NCI-H2171 (cell line): ENCODE results near the gene SCIN.
"Not testable (repeated sequence)": the region's sequence is repeated elsewhere in the genome, so short reads cannot be mapped to it uniquely, and the experiment has no call there.

Source experiments
- DNase-seq: peaks from one replicate; lab custom pipeline; 2025; lab: John Stamatoyannopoulos, UW

SCIN gene

DNA sequence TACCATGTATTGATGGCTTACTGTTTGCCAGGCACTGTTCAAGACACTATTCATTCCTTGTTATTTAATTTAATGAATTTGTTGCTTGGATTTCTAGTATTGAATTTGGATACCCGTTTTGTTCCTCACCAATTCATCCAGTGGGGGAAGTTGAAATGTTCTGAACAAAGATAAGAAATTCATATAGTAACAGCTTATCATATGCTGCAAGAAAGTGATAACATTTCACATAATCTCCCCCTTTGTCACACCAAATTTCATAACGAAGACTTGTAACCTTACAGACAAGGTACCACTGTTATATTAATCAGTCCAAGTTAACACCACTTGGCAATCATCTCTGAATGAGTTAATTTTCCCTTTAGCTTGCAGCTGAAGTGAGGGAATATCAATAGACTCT is 42.1 kb downstream of the SCIN start:
- no peak for DNase-seq

DNA sequence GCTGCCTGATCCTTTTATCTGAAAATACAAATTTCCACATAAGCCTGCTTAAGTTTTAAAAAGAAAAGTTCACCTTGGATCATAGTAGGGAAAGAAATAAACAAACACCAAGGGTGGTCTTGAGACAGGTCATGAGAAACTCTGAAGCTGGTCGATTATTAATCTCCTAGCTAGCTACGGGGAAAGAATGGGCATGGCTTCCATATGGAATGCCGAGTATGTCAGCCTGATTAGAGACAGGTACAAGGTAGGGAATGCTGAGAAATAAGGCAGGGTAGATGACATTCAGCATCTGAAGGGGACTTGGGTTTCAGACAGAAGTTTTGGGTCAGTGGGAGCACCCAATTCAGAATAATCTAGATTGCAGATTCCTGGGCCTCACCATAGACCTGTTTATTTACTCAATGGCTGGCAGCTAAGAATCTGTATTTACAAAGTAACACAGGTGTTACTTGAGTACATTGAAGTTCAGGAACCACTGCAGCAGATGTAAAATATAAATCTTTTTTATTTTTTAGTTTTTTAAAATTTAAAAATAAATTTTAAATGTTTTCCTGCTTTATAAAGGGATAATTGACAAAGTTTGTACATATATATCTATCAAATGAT is 49.0 kb downstream of the SCIN start:
- DNase-seq = no peak

DNA sequence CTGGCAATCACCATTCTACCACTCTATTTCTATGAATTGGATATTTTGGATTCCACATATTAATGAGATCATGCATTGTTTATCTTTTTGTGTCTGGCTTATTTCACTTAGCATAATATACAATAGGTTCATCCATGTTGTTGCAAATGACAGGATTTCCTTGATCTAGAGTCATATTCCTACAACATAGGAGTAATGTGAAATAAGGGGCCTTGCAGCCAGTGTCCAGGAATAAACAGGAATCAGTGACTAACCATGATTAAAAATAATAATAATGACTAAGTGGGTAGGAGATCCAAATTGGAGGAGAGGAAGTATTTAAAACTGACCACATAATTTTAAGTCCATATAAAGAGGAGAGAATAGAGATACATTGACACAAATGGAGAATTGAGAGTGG is 49.9 kb downstream of the SCIN start:
- DNase-seq = no peak

DNA sequence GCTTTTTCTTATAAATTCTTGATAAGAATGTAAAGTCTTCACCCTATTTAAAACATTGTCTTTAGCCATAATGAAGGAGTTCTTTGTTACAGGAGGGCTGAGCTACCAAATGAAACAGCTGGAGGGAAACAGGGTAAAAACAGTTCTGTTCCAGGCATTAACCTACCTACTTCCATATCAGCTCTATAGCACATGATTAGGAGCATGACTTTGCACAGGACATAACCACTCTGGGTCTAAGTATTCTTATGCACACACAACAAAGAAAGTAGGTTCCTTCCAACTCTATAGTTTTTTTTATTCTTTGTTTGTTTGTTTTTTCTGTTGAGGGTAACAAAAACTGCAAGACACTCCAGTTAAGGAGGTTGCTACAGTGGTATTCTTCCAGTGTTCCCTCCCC is 52.7 kb downstream of the SCIN start:
- DNase-seq = no peak

DNA sequence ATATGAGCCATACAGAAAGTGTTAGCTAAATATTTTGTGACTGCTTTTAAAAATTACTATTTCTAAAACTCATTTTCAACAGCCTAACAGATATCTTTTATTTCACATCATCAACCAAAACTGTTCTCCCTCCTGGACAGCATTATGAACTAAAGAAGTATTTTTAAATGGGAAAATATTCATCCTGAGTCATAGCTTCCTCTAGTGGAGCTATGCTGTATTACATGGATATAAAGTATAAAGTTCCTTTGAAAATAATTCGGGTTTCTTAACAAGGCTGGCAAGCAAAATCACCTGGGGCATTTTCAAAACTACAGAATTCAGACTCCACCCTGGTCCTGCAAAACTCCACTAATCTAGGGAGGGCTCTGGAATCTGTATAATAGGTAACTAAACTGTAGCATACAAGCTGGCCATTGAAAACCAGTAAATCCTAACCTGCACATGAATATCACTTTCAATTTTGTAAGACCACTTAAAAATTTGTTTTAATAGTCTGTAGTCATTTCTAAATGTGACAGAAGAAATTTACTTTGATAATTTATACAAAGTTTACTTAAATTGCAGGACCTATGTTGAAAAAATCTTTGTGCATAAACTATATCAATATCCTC is 53.5 kb downstream of the SCIN start:
- no peak for DNase-seq

DNA sequence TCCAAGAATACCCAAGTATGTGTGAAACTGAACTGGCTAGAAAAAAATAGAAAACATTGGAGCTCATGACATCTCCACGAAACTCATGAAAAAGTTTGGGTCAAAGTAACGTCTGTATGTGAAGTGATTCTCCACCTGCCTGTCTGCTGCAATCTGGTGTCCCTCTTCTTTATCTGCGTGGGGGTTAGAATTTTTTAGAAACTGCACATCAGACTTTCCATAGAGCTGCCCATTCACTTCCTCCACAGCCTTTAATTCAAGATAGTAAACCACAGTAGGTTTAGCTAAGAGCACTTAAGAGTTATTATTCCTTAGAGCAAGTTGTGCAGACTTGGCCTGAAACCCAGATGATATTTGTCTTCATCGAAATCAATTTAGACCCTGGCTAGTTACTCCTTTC is 55.3 kb downstream of the SCIN start:
- DNase-seq = no peak

DNA sequence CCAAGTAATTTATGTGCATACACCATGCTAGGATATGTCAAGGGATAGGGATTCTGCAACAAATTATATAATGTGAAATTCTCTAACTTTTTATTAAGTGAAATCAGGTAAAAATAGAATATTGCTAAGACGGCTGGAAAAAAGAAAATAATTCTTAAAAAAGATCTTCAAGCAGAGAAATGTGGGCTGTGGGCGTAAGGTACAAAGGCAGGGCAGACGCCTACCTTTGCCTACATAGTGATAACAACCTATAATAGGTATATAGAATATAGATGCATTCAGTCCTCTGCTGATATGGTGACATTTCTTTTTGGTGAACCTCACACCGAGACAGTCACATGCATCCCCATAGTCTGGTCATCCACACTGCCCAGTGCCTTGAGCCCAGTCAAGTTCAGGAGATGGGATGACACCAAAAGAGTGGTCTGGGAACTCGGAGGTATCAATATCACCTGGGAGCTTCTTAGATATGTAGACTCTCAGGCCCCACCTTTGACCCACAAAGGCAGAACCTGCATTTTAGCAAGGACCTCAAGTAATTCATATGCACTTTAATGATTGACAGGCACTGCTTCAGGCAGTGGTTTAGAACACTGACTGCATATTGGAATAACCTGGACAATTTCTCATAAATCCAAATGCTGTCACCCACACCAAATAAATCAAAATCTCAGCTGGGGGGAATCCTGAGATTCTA is 59.4 kb downstream of the SCIN start:
- no peak for DNase-seq

DNA sequence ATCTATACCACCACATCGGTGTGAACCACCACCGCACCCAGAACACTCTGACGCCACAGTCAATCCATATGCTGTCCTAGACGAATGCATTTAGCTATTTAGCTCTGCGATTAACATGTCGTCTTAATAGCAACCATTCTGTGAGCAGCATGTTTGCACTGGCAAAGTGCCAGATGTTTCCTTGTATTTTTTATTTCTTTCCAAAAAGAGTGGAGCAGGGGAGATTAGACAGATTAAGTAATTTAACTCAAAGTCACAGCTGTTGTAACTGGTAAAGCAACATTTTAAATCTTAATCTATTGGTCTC is 59.9 kb downstream of the SCIN start:
- DNase-seq = peak; percentile 36

DNA sequence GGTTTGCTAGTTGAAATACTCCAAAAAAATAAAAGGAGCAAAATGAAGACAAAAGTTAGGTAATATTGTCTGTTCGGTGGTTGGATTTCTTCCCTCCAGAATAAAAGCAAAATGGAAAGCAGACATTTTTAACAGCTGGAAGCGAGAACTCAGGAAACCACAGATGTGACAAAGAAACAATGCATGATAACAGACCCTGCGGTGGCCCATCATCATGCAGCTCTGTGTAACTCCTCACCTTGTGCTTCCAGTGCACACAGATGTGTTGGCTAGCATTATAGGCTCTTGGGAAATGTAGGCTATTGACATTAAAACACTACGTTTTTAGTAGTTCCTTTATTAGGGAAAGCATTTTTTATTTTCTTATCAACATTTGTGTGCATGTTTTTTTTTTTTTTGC is 63.1 kb downstream of the SCIN start:
- no peak for DNase-seq

DNA sequence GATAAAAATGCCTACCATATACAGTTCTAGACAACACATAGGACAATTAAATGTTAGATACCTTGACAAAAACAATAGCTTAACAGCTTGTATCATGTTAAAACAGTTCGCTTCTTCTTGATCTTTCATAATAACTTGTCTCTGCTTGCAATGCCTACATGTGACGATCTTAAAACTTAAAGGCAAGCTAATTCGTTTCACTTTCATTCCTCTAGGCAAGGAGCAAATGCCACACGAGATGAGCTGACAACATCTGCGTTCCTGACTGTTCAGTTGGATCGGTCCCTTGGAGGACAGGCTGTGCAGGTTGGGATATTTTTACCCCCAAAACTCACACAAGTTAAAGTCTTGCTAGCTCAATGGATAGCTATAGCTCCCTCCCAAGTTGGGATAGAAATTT is 65.3 kb downstream of the SCIN start:
- DNase-seq = no peak

DNA sequence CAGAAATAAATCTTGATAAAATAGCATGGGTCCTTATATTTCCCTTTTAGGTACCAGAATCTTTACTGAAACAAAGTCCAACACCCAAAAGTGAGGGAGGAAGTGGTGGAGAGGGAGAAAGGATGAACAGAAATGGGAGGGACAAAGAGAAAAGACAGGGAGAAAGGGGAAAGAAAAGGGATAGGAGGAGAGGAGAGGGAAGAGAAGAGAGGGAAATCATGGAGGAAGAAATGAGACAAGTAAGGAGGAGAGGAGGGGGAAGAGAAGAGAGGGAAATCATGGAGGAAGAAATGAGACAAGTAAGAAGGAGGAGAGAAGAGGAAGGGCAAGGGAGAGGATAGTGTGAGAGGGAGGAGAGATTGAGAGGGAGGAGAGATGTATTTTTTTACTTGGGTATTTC is 66.8 kb downstream of the SCIN start:
- DNase-seq = no peak

DNA sequence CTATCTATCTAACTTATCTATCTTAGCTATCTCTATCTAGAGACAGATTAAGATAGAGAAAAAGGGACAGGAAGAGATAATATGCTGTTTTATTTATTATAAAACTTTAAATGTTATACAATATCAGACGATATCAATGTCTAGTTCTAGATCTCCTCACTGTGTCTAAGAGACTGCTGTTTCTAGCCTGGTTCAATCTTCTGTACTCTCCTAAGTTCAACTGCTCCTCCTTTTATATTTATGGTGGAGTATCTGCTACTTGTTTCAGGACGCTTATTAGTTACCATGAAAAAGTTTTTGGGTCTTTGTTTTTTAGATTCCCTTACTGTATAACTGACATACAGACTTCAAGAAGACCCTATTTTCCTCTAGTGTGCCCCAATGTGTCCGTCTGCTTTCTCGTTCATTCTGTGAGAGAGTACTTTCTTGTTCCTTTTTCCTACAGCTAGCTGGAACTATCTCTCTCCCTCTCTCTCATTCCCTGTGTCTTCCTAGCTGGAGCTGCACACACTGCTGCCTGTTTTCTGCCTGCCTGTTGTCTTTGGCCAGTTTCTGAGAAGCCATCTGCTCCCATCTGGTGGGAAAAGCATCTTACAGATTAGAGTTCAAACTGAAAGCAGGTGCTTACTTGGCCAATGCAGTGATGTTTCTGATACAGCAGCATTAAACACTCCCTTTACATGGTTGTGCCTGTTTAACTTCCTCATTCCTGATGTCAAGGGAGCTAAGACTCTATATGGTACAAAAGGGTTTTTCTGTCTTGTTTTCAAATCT is 67.5 kb downstream of the SCIN start:
- DNase-seq = peak; percentile 9

DNA sequence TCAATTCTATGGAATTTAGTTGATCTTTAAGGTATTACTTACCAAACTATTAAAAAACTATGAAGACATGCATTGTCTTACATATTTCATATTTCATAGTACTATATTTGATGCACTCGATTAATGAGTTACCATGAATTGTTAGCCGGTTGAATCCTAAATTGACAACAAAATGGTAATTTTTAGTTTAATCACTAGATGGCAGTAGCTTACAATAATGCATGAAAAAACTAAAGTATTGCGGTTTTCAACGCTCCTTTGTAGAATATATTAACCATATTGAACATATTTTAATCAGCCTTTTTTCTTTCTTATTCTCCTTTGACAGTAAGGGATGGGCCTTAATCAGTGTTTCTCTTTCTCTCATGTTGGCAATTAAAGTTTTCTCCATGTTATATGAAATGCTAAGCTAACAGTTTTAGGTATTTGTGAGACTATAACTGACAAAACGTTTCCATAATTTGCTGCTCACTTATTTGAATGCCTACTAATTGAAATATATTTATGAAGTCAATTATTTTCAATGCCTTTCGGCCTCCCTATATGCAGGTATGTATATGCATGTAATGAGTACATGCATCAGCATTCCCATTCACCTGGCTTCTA is 68.4 kb downstream of the SCIN start:
- peak; percentile 4 for DNase-seq

DNA sequence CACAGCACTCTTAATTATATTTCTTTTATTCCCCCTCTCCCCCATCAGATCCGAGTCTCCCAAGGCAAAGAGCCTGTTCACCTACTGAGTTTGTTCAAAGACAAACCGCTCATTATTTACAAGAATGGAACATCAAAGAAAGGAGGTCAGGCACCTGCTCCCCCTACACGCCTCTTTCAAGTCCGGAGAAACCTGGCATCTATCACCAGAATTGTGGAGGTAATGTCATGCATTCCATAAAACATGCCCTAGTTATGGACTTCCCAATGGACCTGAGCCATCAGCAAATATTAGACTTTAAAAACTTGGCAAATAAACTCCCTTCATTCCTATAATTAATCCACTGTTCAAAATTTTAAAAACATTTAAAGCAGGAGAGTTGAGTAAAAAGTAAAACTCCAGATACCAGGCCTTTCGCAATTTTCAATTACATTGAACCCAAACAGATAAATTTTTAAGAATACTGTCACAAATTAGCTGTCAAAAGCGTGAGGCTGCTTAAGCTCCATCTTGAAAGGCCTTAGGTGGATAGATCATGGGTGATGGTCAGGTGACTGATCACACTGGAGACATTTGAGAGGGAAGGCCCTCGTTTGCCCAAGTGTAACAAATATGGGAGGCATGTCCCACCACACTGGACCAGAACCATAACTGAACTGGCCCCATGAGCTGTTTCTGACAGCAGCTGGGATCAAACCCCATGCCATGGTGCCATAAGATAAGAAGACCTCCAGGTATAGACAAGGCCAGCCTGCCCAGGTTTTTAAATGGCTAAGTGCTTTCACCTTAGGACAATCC is 70.0 kb downstream of the SCIN start:
- DNase-seq = no peak

DNA sequence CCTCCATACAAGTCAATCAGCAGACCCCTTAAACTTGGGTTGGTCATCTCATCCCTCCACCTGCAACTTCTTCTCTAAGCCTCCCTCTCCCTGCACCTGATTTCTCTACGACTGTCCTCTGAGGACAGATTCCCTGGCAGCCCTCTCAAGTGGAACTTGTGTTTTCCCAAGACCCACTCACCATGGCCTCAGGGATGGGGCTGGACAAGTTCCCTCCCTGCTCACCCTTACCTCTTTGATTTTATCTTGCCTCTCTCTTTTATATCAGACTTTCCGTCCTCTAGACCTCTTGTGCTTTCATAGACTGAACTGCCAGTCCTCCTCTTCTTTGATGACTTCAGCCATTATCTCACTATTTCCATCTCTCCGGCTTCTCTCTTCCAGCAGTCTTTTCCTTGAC is 70.7 kb downstream of the SCIN start:
- no peak for DNase-seq

DNA sequence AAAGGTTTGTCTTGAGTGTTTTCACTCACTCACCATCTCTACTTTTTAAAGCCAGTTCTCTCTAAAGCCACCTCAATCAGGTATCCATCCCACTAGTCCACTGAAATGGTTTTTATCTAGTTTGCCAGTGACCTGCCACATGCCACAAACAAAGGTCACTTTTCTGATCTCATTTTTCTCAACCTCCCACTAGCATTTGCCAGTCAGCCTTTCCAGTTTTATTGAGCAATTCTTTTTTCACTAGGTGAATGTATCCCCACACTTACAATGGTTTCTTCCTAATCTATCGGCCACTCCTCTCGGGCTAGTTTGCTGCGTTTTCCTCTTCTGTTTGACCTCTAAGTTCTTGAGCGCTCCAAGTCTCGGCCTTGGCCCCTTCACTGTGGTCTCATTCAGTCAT is 72.0 kb downstream of the SCIN start:
- no peak for DNase-seq

DNA sequence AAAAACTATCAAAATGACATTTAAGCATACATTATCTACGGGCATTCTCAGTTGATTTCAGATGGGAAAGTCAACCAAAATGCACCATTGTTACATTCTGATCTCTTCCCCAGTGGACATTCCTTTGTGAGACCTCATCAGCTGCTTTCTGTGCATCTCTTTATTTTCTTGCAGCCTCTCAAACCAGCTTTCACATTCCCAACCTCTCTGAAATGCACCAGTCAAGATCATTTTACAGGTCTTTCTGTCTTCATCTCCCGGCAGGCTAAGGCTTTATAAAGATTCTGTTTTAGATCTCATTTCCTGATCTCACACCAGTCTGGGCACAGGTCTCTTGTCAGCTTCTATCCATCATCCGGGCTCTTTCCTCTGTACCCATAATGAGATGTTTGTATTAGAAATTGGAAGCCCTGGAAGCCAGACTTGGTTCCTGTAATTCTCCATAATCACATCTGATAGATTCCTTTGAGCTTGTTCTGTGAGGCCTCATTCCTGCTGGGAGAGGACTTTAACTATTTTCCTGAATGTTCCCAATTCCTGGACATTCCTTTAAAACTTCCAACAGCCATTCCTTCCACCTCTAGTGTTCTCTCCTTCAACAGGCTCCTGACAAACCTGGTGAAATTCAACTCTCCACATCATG is 72.6 kb downstream of the SCIN start:
- no peak for DNase-seq

DNA sequence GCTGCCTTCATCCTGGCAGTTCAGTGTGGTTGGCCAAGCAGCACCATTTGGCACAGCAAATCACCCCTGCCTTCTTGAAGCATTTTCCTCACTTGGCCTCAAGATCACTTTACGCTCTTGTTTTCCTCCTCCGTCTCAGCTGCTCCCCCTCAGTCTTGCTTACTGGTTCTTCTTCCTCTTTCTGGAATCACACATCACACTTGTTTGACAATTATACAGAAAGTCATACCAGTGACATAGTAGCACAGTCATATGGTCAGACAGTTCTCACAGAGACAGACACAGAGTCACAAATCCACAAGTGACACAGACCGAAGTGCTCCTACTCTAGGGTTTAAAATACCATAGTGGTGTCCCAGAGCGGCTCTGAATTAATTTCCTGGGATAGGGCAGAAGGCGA is 73.1 kb downstream of the SCIN start:
- no peak for DNase-seq

DNA sequence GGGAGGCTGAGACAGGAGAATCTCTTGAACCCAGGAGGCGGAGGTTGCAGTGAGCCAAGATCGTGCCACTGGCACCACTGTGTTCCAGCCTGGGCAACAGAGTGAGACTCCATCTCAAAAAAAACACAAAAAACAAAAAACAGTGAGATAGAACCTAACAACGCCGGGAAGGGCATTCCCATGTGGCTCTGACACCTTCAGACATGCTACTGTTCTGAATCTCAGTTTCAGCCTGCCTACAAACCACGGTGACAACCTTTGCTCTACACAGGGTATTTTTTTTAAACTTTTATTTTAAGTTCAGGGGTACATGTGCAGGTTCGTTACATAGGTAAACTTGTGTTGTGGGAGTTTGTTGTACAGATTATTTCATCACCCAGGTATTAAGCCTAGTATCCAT is 74.7 kb downstream of the SCIN start:
- not testable (repeated sequence) for DNase-seq

DNA sequence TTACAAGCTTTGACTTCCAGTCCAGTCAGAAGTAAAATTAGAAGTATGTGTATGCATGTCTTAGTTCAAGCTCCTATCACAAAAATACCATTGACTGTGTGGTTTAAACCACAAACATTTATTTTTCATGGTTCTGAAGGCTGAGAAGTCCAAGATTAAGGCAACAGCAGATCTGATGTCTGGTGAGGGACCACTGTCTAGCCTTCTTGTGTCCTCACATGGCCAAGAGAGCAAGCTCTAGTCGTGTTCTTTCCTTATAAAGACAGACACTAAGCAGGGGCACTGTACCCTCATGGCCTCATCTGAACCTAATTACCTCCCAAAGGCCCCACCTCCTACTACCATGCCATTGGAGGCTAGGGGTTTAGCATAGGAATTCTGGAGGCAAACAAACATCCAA is 75.6 kb downstream of the SCIN start:
- DNase-seq = no peak
